Eye (tissue), 1 donor: ENCODE data around the gene SYNGR3.

Experiments used
- DNase-seq: peaks from one replicate; pipeline ENCODE4 v3.0.0-alpha.2; 2015

The SYNGR3 gene

GRCh38 chr16:1997494-1998359, 8.0 kb downstream of the SYNGR3 start:
- DNase-seq = no peak

- DNase-seq = no peak
These were observed 8.6 kb downstream of the SYNGR3 start for GRCh38 chr16:1998360-1998835.

GRCh38 chr16:1998852-1999801, 9.4 kb downstream of the SYNGR3 start:
- no peak for DNase-seq

GRCh38 chr16:1999866-2000514, 10.2 kb downstream of the SYNGR3 start:
- DNase-seq = no peak

GRCh38 chr16:2001035-2001434, 11.3 kb downstream of the SYNGR3 start:
- no peak for DNase-seq

- DNase-seq = no peak
These were observed 11.9 kb downstream of the SYNGR3 start for GRCh38 chr16:2001456-2002355.

- no peak for DNase-seq
These were observed 12.8 kb downstream of the SYNGR3 start for GRCh38 chr16:2002406-2003230.

- DNase-seq = no peak
These were observed 13.6 kb downstream of the SYNGR3 start for GRCh38 chr16:2003231-2003826.

GRCh38 chr16:2003827-2004641, 14.3 kb downstream of the SYNGR3 start:
- peak; percentile 96 for DNase-seq

GRCh38 chr16:2004795-2005517, 15.2 kb downstream of the SYNGR3 start:
- DNase-seq = peak; percentile 15

GRCh38 chr16:2005646-2006045, 15.9 kb downstream of the SYNGR3 start:
- DNase-seq = no peak

GRCh38 chr16:2006317-2006716, 16.5 kb downstream of the SYNGR3 start:
- DNase-seq = no peak

GRCh38 chr16:2007081-2007836, 17.5 kb downstream of the SYNGR3 start:
- DNase-seq = no peak

GRCh38 chr16:2008009-2008526, 18.3 kb downstream of the SYNGR3 start:
- DNase-seq = no peak

- DNase-seq = peak; percentile 37
These were observed 18.9 kb downstream of the SYNGR3 start for GRCh38 chr16:2008631-2009163.

GRCh38 chr16:2009164-2009711, 19.5 kb downstream of the SYNGR3 start:
- peak; percentile 38 for DNase-seq
